Endothelial cell of umbilical vein (primary cell): ENCODE data around the gene SGPP1. TPM values are rescaled to one million over a fixed set of nuclear protein-coding genes. Genes with fewer than 3 reads are reported as not detected.

Source experiments
- BruUV-seq: library from RNA; stranded (reverse); fragments of 400-500 nt; replicated peaks from 2 replicates; lab custom pipeline; 2021; lab: Mats Ljungman, UMichigan
- CTCF ChIA-PET: fragments of 300-600, 350-600 bp; sonication (Branson Sonifier 250); formaldehyde crosslinking; loops from one replicate; lab custom pipeline; 2021; ENCODE audit warnings: antibody characterized with exemption, inconsistent platforms; lab: Charles Lee
- POLR2A ChIA-PET: fragments of 300-600, 350-600 bp; sonication (Branson Sonifier 250); formaldehyde crosslinking; loops from one replicate; lab custom pipeline; 2021; ENCODE audit warnings: antibody characterized with exemption, inconsistent platforms; lab: Charles Lee
- DNase-seq: peaks from one replicate; pipeline ENCODE4 v3.0.0-alpha.2; 2011; ENCODE audit warnings: low read depth, low spot score
- FAIRE-seq: peaks from 2 replicates; lab custom pipeline; 2011; peaks lifted over from hg19 to GRCh38; lab: Jason Lieb, UNC
- H2AFZ ChIP-seq: 2 replicates; pipeline ENCODE4 v1.6.0; 2012; ENCODE audit warnings: low read depth, low read length, control low read depth, inconsistent platforms
- H3K27ac ChIP-seq: 2 replicates; pipeline ENCODE4 v1.5.1; 2011; ENCODE audit warnings: low read depth, mild to moderate bottlenecking, control low read depth, low read length, moderate library complexity; ENCODE audit not compliant: insufficient read depth
- H3K27me3 ChIP-seq, 2 experiments: 2 replicates each; pipeline versions ENCODE4 v1.6.0 to v1.6.1; 2011; ENCODE audit warnings: low read length in 2 of 2, mixed read lengths in 1 of 2; ENCODE audit not compliant: control insufficient read depth in 2 of 2, insufficient read depth in 2 of 2
- H3K36me3 ChIP-seq, 2 experiments: 2 replicates in 1 of 2; 3 replicates in 1 of 2; pipeline ENCODE4 v1.5.1; 2011; ENCODE audit warnings: low read length in 2 of 2, mild to moderate bottlenecking in 1 of 2, moderate library complexity in 1 of 2; ENCODE audit not compliant: control insufficient read depth in 2 of 2, insufficient read depth in 2 of 2; ENCODE audit errors: extremely low read depth in 1 of 2
- H3K4me1 ChIP-seq: 3 replicates; pipeline ENCODE4 v1.5.1; 2011; ENCODE audit warnings: mild to moderate bottlenecking, low read length; ENCODE audit not compliant: control insufficient read depth, insufficient read depth; ENCODE audit errors: extremely low read depth
- H3K4me2 ChIP-seq: 2 replicates; pipeline ENCODE4 v1.6.1; 2011; ENCODE audit warnings: low read length, control low read depth, mixed read lengths; ENCODE audit not compliant: insufficient read depth
- H3K4me3 ChIP-seq, 3 experiments: fragments of 200-600 bp in 1 of 3; sonication (generic), shearing (Covaris generic) in 1 of 3; replicated peaks in 1 of 3; 2 replicates each; pipeline ENCODE4 v1.5.1; 2011 to 2016; ENCODE audit warnings: control low read depth in 3 of 3, low read length in 3 of 3, mild to moderate bottlenecking in 2 of 3, inconsistent platforms in 1 of 3, low read depth in 1 of 3, moderate library complexity in 1 of 3; ENCODE audit not compliant: insufficient read depth in 1 of 3
- H3K79me2 ChIP-seq: 2 replicates; pipeline ENCODE4 v1.6.0; 2012; ENCODE audit warnings: low read length, inconsistent platforms; ENCODE audit not compliant: control insufficient read depth, insufficient read depth
- H3K9ac ChIP-seq: replicated peaks from 2 replicates; pipeline ENCODE3; 2011; ENCODE audit warnings: low read length, control low read depth; ENCODE audit not compliant: insufficient read depth; ENCODE audit errors: extremely low read depth
- H3K9me1 ChIP-seq: replicated peaks from 3 replicates; pipeline ENCODE4 v1.6.0; 2011; ENCODE audit warnings: mild to moderate bottlenecking, low read length; ENCODE audit not compliant: control insufficient read depth, insufficient read depth; ENCODE audit errors: extremely low read depth
- H3K9me3 ChIP-seq: replicated peaks from 2 replicates; pipeline ENCODE4 v1.5.1; 2012; ENCODE audit warnings: low read length, inconsistent platforms; ENCODE audit not compliant: control insufficient read depth, insufficient read depth
- H4K20me1 ChIP-seq: replicated peaks from 2 replicates; pipeline ENCODE3; 2011; ENCODE audit warnings: mild to moderate bottlenecking, low read length; ENCODE audit not compliant: control insufficient read depth, insufficient read depth; ENCODE audit errors: extremely low read depth
- EZH2 ChIP-seq: IDR thresholded peaks from 2 replicates; pipeline ENCODE4 v1.6.1; 2012; ENCODE audit warnings: borderline replicate concordance, low read depth, mild to moderate bottlenecking, moderate library complexity, low read length, inconsistent platforms; ENCODE audit not compliant: severe bottlenecking
- FOS ChIP-seq: IDR thresholded peaks from 2 replicates; pipeline ENCODE4 v1.6.1; 2011; ENCODE audit warnings: mild to moderate bottlenecking, low read length, moderate library complexity, borderline replicate concordance; ENCODE audit not compliant: insufficient read depth
- GATA2 ChIP-seq: IDR thresholded peaks from 2 replicates; pipeline ENCODE4 v1.7.0; 2011; ENCODE audit warnings: low read depth, mild to moderate bottlenecking, moderate library complexity, mixed read lengths, low read length; ENCODE audit not compliant: insufficient read length, insufficient read depth
- JUN ChIP-seq: IDR thresholded peaks from 2 replicates; pipeline ENCODE4 v1.6.1; 2011; ENCODE audit warnings: borderline replicate concordance, low read depth; ENCODE audit not compliant: insufficient read length, insufficient read depth
- MAX ChIP-seq: IDR thresholded peaks from 2 replicates; pipeline ENCODE4 v1.6.1; 2011; ENCODE audit not compliant: insufficient read depth, insufficient read length
- MYC ChIP-seq: IDR thresholded peaks from one replicate; pipeline ENCODE4 v1.6.1; 2011; ENCODE audit warnings: mild to moderate bottlenecking, low read depth, low read length
- POLR2A ChIP-seq: IDR thresholded peaks from 2 replicates; pipeline ENCODE4 v1.6.1; 2012; ENCODE audit warnings: low read depth, mild to moderate bottlenecking, control low read depth, low read length
- POLR2AphosphoS5 ChIP-seq: IDR thresholded peaks from 2 replicates; pipeline ENCODE4 v1.6.1; 2012; ENCODE audit warnings: low read depth, mild to moderate bottlenecking, control low read depth, low read length, moderate library complexity; ENCODE audit not compliant: insufficient read depth
- dilution Hi-C: fragments of 300-500 bp; cut with MboI; formaldehyde crosslinking; loops from one replicate; pipeline ENCODE4 v1.15.0; 2019; ENCODE audit warnings: low sequenced_read_pairs; ENCODE audit not compliant: extremely low pct_ligation_motif_present
- intact Hi-C: fragments of 100-400 bp; cut with micrococcal nuclease; formaldehyde crosslinking; loops from one replicate; pipeline ENCODE4 v1.10.0; 2022
- polyA plus RNA-seq, 4 experiments: library from polyadenylated mRNA; depleted of rRNA in 3 of 4; stranded (reverse) in 3 of 4; unstranded in 1 of 4; fragments of >200 nt; gene quantifications; 2 replicates each; pipeline versions ENCODE4 v1.2.1 to v1.2.3, GENCODE V29; 2011 to 2012; ENCODE audit warnings: missing spikeins in 1 of 4
- total RNA-seq: library from RNA; stranded (reverse); gene quantifications from 2 replicates; pipeline ENCODE4 v1.2.3, GENCODE V29; 2021
- TF ChIP-seq, protein P1 (sequence below), 2 donors: IDR thresholded peaks; 1 replicate in 1 of 2; 2 replicates in 1 of 2; pipeline ENCODE4 v1.5.1; 2011; ENCODE audit warnings: low read length in 2 of 2, mild to moderate bottlenecking in 2 of 2, moderate library complexity in 2 of 2, control low read depth in 1 of 2, inconsistent platforms in 1 of 2, low read depth in 1 of 2; ENCODE audit not compliant: insufficient read depth in 1 of 2; ENCODE audit errors: extremely low read depth in 1 of 2

SGPP1 gene
- total and polyA plus RNA-seq, 2 donors (not counting 3 experiments of a cell fraction or from before 2014, with no cell fraction given), result 6.2 to 7.9 TPM

- Histone ChIP-seq H3K27me3 (no peaks in the 10 kb centered on the region), H3K9me3 (no peaks in the 10 kb centered on the region), H3K4me2 (no peak overlapping the region), H2AFZ (no peak overlapping the region), H4K20me1 (no peaks in the 10 kb centered on the region), H3K4me3 (no peak overlapping the region), H3K4me1 (no peaks in the 10 kb centered on the region), H3K9ac (no peak overlapping the region), H3K79me2 (no peaks in the 10 kb centered on the region), H3K27ac (no peak overlapping the region), H3K9me1 (no peaks in the 10 kb centered on the region), H3K36me3 (no peaks in the 10 kb centered on the region)
- dilution Hi-C loops (no loop called here), intact Hi-C loops (no loop called here)
- POLR2A ChIA-PET, result no interaction called here
- FAIRE-seq (no peak), DNase-seq (no peak)
- TF ChIP-seq MYC (no peak), GATA2 (no peak), EZH2 (no peak), JUN (no peak), POLR2AphosphoS5 (no peak), MAX (no peak), POLR2A (no peak), FOS (no peak)
- TF ChIP-seq, protein P1, sequence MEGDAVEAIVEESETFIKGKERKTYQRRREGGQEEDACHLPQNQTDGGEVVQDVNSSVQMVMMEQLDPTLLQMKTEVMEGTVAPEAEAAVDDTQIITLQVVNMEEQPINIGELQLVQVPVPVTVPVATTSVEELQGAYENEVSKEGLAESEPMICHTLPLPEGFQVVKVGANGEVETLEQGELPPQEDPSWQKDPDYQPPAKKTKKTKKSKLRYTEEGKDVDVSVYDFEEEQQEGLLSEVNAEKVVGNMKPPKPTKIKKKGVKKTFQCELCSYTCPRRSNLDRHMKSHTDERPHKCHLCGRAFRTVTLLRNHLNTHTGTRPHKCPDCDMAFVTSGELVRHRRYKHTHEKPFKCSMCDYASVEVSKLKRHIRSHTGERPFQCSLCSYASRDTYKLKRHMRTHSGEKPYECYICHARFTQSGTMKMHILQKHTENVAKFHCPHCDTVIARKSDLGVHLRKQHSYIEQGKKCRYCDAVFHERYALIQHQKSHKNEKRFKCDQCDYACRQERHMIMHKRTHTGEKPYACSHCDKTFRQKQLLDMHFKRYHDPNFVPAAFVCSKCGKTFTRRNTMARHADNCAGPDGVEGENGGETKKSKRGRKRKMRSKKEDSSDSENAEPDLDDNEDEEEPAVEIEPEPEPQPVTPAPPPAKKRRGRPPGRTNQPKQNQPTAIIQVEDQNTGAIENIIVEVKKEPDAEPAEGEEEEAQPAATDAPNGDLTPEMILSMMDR (IDR thresholded peaks at IDR 0.05; ENCODE audit: extremely low read depth in 1 of 2, insufficient read depth in 1 of 2, low read depth in 1 of 2, low read length in 2 of 2), result no peak
- BruUV-seq, result no TSS peak
- CTCF ChIA-PET, result interaction anchor here (0.8 to 1.8 kb wide), 7 partner anchors 10 to 368 kb away, joined by 3 to 8 read pairs (median 4); no protein-coding TSS in a partner anchor
Observed at GRCh38 chr14:63757211-63757610, 29.3 kb upstream of the SGPP1 start.
